HS-27A (cell line): ENCODE data around the gene ARMC3.
"Not testable (repeated sequence)": the region's sequence is repeated elsewhere in the genome, so short reads cannot be mapped to it uniquely, and the experiment has no call there.

Source experiments
- DNase-seq: peaks from one replicate; pipeline ENCODE4 v3.0.0-alpha.2; 2012; ENCODE audit warnings: low read depth, missing footprints

ARMC3 gene

GRCh38 chr10:23047201-23048050 is 119.6 kb downstream of the ARMC3 start:
- no peak for DNase-seq

GRCh38 chr10:23048191-23048590 is 120.3 kb downstream of the ARMC3 start:
- no peak for DNase-seq

GRCh38 chr10:23051278-23051677 is 123.4 kb downstream of the ARMC3 start:
- DNase-seq: no peak

- no peak for DNase-seq
Measured at GRCh38 chr10:23051855-23052331, 124.0 kb downstream of the ARMC3 start.

- no peak for DNase-seq
Measured at GRCh38 chr10:23053036-23053435, 125.2 kb downstream of the ARMC3 start.

GRCh38 chr10:23055424-23056185 is 127.8 kb downstream of the ARMC3 start:
- DNase-seq: no peak

- DNase-seq: no peak
Measured at GRCh38 chr10:23056186-23056579, 128.3 kb downstream of the ARMC3 start.

GRCh38 chr10:23058366-23058765 is 130.5 kb downstream of the ARMC3 start:
- DNase-seq: no peak

GRCh38 chr10:23060918-23061317 is 133.1 kb downstream of the ARMC3 start:
- DNase-seq: no peak

GRCh38 chr10:23063045-23063972 is 135.5 kb downstream of the ARMC3 start:
- no peak for DNase-seq

GRCh38 chr10:23063973-23064812 is 136.3 kb downstream of the ARMC3 start:
- no peak for DNase-seq

- not testable (repeated sequence) for DNase-seq
Measured at GRCh38 chr10:23064813-23065114, 136.9 kb downstream of the ARMC3 start.

GRCh38 chr10:23065181-23065948 is 137.5 kb downstream of the ARMC3 start:
- no peak for DNase-seq

- DNase-seq: no peak
Measured at GRCh38 chr10:23067337-23067736, 139.5 kb downstream of the ARMC3 start.

GRCh38 chr10:23067939-23068775 is 140.3 kb downstream of the ARMC3 start:
- peak; percentile 11 for DNase-seq

GRCh38 chr10:23069019-23069815 is 141.4 kb downstream of the ARMC3 start:
- DNase-seq: no peak

- DNase-seq: not testable (repeated sequence)
Measured at GRCh38 chr10:23070092-23070912, 142.4 kb downstream of the ARMC3 start.

GRCh38 chr10:23070913-23071218 is 143.0 kb downstream of the ARMC3 start:
- DNase-seq: no peak
